Astrocyte of the cerebellum (primary cell): Measurements from ENCODE around the gene CLDN6.

Source experiments
- DNase-seq: peaks from one replicate; pipeline ENCODE4 v3.0.0-alpha.2; 2011; ENCODE audit warnings: low read depth
- H3K4me3 ChIP-seq: 2 replicates; pipeline ENCODE4 v1.5.1; 2011; ENCODE audit warnings: mild to moderate bottlenecking, low read depth, low read length, moderate library complexity
- CTCF ChIP-seq: IDR thresholded peaks from 2 replicates; pipeline ENCODE4 v1.5.1; 2012; ENCODE audit warnings: low read length, low read depth, moderate library complexity, mild to moderate bottlenecking; ENCODE audit errors: missing control alignments
- in situ Hi-C: cut with HindIII; loops from 2 replicates; pipeline ENCODE4 v1.10.0; 2017; ENCODE audit warnings: low sequenced_read_pairs

CLDN6 gene

GRCh38 chr16:3022684-3023414 lies 4.9 kb upstream of the CLDN6 start:
- DNase-seq, result no peak
- H3K4me3 ChIP-seq, result peak overlapping the region; percentile 93
- in situ Hi-C loops, result no loop called here
- TF ChIP-seq CTCF, result no peak

GRCh38 chr16:3022208-3022683 lies 4.3 kb upstream of the CLDN6 start:
- peak; percentile 94 for DNase-seq
- in situ Hi-C loops, result no loop called here
- peak overlapping the region; percentile 93 for H3K4me3 ChIP-seq
- TF ChIP-seq CTCF, result no peak

GRCh38 chr16:3021449-3022207 lies 3.6 kb upstream of the CLDN6 start:
- peak overlapping the region; percentile 93 for H3K4me3 ChIP-seq
- DNase-seq, result peak; percentile 91
- TF ChIP-seq CTCF, result peak; percentile 38
- in situ Hi-C loops, result no loop called here

GRCh38 chr16:3020604-3021448 lies 2.8 kb upstream of the CLDN6 start:
- in situ Hi-C loops, result no loop called here
- TF ChIP-seq CTCF, result no peak
- peak; percentile 34 for DNase-seq
- peak overlapping the region; percentile 93 for H3K4me3 ChIP-seq

GRCh38 chr16:3020247-3020603 lies 2.2 kb upstream of the CLDN6 start, which contains the start of gene TNFRSF12A:
TNFRSF12A (plus strand) TSS chr16:3020368; CDS start chr16:3020398, 30 bp downstream.
- DNase-seq, result peak; percentile 15
- no peak for TF ChIP-seq CTCF
- peak within 1 kb of the TSS; percentile 93 for H3K4me3 ChIP-seq
- in situ Hi-C loops, result no loop called here
